Adrenal gland (tissue), 5 donors: ENCODE results near the gene EPC2.
"Not testable (repeated sequence)": the region's sequence is repeated elsewhere in the genome, so short reads cannot be mapped to it uniquely, and the experiment has no call there.

Experiments used
- CTCF ChIP-seq, 6 experiments: fragments of 450-650 bp in 4 of 6; fragments of 200-600 bp in 2 of 6; sonication (generic) in 1 of 6; IDR thresholded peaks; 1 replicate in 5 of 6; 2 replicates in 1 of 6; pipeline versions ENCODE4 v1.5.1 to v1.8.0; 2016 to 2021; ENCODE audit warnings: antibody characterized with exemption in 6 of 6, mild to moderate bottlenecking in 2 of 6, moderate library complexity in 1 of 6
- POLR2A ChIP-seq, 2 donors: fragments of 450-650 bp; IDR thresholded peaks; one replicate each; pipeline ENCODE4 v1.6.1; 2017; ENCODE audit warnings: antibody characterized with exemption in 2 of 2, mild to moderate bottlenecking in 2 of 2, moderate library complexity in 1 of 2
- donor health status: DM: no; HTN: no; CAD: no.

GRCh38 chr2:148681862-148682261, 37.3 kb downstream of the EPC2 start:
- not testable (repeated sequence) for TF ChIP-seq CTCF, POLR2A (IDR thresholded peaks at IDR 0.05)
